ENCODE measurements around the gene NFIL3.
"Not testable (repeated sequence)": the region's sequence is repeated elsewhere in the genome, so short reads cannot be mapped to it uniquely, and the experiment has no call there.

- TF ChIP-seq CTCF (IDR thresholded peaks at IDR 0.05); RFX5 (IDR thresholded peaks at IDR 0.05; ENCODE audit: low read length); SIN3A (IDR thresholded peaks at IDR 0.05; ENCODE audit: borderline replicate concordance, low read depth, low read length); POLR2AphosphoS5 (IDR thresholded peaks at IDR 0.05; ENCODE audit: low read depth, low read length): not testable (repeated sequence)
Measured at GRCh38 chr9:91389686-91390085, 33.9 kb downstream of the NFIL3 start.

All from SK-N-SH (cell line).